BLaER1 treated with 17β-estradiol and CSF1 and Interleukin-3, amounts not matched to agents 10 nM and 100 nM (cell line): ENCODE data around the gene ICE2.
A peak's percentile ranks its signal among the peaks of the same experiment; 100 is the strongest.

ENCODE experiments used
- H3K27ac ChIP-seq, 11 experiments: shearing (Covaris generic); formaldehyde crosslinking; 2 replicates each; pipeline ENCODE4 v1.8.1; 2022
- H3K27me3 ChIP-seq, 11 experiments: shearing (Covaris generic); formaldehyde crosslinking; 2 replicates each; pipeline ENCODE4 v1.8.1; 2022
- H3K36me3 ChIP-seq, 11 experiments: shearing (Covaris generic); formaldehyde crosslinking; 2 replicates each; pipeline ENCODE4 v1.8.1; 2022
- H3K4me1 ChIP-seq, 10 experiments: shearing (Covaris generic); formaldehyde crosslinking; 2 replicates each; pipeline ENCODE4 v1.8.1; 2022
- H3K4me2 ChIP-seq, 11 experiments: shearing (Covaris generic); formaldehyde crosslinking; 2 replicates each; pipeline ENCODE4 v1.8.1; 2022
- H3K4me3 ChIP-seq, 10 experiments: shearing (Covaris generic); formaldehyde crosslinking; 2 replicates each; pipeline ENCODE4 v1.8.1; 2022
- H3K9ac ChIP-seq, 11 experiments: shearing (Covaris generic); formaldehyde crosslinking; 2 replicates each; pipeline ENCODE4 v1.8.1; 2022
- H3K9me3 ChIP-seq, 11 experiments: shearing (Covaris generic); formaldehyde crosslinking; replicated peaks in 1 of 11; 2 replicates each; pipeline ENCODE4 v1.8.1; 2022
- H4K20me1 ChIP-seq, 11 experiments: shearing (Covaris generic); formaldehyde crosslinking; 2 replicates each; pipeline ENCODE4 v1.8.1; 2022
- Cebpa-rat ChIP-seq, 11 experiments: shearing (Covaris generic); IDR thresholded peaks; 2 replicates each; pipeline ENCODE4 v1.8.1; 2022

ICE2 gene

GRCh38 chr15:60373327-60373726, 105.6 kb downstream of the ICE2 start:
- H3K4me2 ChIP-seq, result peak overlapping the region in 1 of 11 experiments; percentile 8; a peak in 1 of 22 replicates
- H4K20me1 ChIP-seq, result peaks cover 0 to 100% (median 85%) of the 10 kb centered on the region in 11 experiments; a peak in 16 of 22 replicates
- peaks cover 0 to 67% (median 4%) of the 10 kb centered on the region in 10 experiments; a peak in 6 of 20 replicates for H3K4me1 ChIP-seq
- no peak for TF ChIP-seq Cebpa-rat (IDR thresholded peaks at IDR 0.05)
- H3K27ac ChIP-seq, result peak overlapping the region in 1 of 11 experiments; percentile 21; a peak in 1 of 22 replicates
- peaks cover 6 to 100% (median 99%) of the 10 kb centered on the region in 11 experiments; a peak in 21 of 22 replicates for H3K36me3 ChIP-seq
- H3K4me3 ChIP-seq, result no peak overlapping the region
- H3K9me3 ChIP-seq, result peaks cover 0 to 31% (median 0%) of the 10 kb centered on the region in 11 experiments; a peak in 7 of 22 replicates
- H3K9ac ChIP-seq, result peak overlapping the region in 2 of 11 experiments; percentile 30 to 55; a peak in 3 of 22 replicates
- no peaks in the 10 kb centered on the region for H3K27me3 ChIP-seq

GRCh38 chr15:60372756-60373155, 106.2 kb downstream of the ICE2 start:
- Histone ChIP-seq H3K9ac (peak overlapping the region in 1 of 11 experiments; percentile 55; a peak in 2 of 22 replicates), H4K20me1 (peaks cover 0 to 100% (median 81%) of the 10 kb centered on the region in 11 experiments; a peak in 16 of 22 replicates), H3K27ac (no peak overlapping the region), H3K4me1 (peaks cover 0 to 67% (median 4%) of the 10 kb centered on the region in 10 experiments; a peak in 6 of 20 replicates), H3K4me2 (no peak overlapping the region), H3K27me3 (no peaks in the 10 kb centered on the region), H3K9me3 (peaks cover 0 to 32% (median 0%) of the 10 kb centered on the region in 11 experiments; a peak in 7 of 22 replicates), H3K36me3 (peaks cover 6 to 97% (median 95%) of the 10 kb centered on the region in 11 experiments; a peak in 21 of 22 replicates), H3K4me3 (no peak overlapping the region)
- no peak for TF ChIP-seq Cebpa-rat (IDR thresholded peaks at IDR 0.05)

- peaks cover 6 to 92% (median 90%) of the 10 kb centered on the region in 11 experiments; a peak in 21 of 22 replicates for H3K36me3 ChIP-seq
Observed at GRCh38 chr15:60372227-60372626, 106.7 kb downstream of the ICE2 start.

GRCh38 chr15:60371175-60372051, 107.5 kb downstream of the ICE2 start:
- Histone ChIP-seq H3K4me3 (no peak overlapping the region), H3K4me2 (no peak overlapping the region), H3K9ac (peak overlapping the region in 1 of 11 experiments; percentile 41; a peak in 1 of 22 replicates), H3K27me3 (no peaks in the 10 kb centered on the region), H3K36me3 (peaks cover under 1 to 84% (median 82%) of the 10 kb centered on the region in 11 experiments; a peak in 20 of 22 replicates), H3K9me3 (peaks cover 0 to 32% (median 0%) of the 10 kb centered on the region in 11 experiments; a peak in 7 of 22 replicates), H3K27ac (0 out of 22 replicates have a peak overlapping the region, but pooled peaks of 2 of the 11 experiments have one; percentile 9 to 17), H4K20me1 (peaks cover 0 to 86% (median 69%) of the 10 kb centered on the region in 11 experiments; a peak in 16 of 22 replicates), H3K4me1 (peaks cover 0 to 61% (median 4%) of the 10 kb centered on the region in 10 experiments; a peak in 6 of 20 replicates)
- TF ChIP-seq Cebpa-rat (IDR thresholded peaks at IDR 0.05), result no peak

More at GRCh38 chr15:60372227-60372626, 106.7 kb downstream of the ICE2 start:
- Histone ChIP-seq H3K4me1 (peaks cover 0 to 67% (median 4%) of the 10 kb centered on the region in 10 experiments; a peak in 6 of 20 replicates), H3K9me3 (peaks cover 0 to 32% (median 0%) of the 10 kb centered on the region in 11 experiments; a peak in 7 of 22 replicates), H3K27ac (no peak overlapping the region), H3K4me2 (no peak overlapping the region), H3K9ac (no peak overlapping the region; a peak in 1 of 22 replicates), H3K4me3 (no peak overlapping the region), H4K20me1 (peaks cover 0 to 94% (median 76%) of the 10 kb centered on the region in 11 experiments; a peak in 16 of 22 replicates), H3K27me3 (no peaks in the 10 kb centered on the region)
- no peak for TF ChIP-seq Cebpa-rat (IDR thresholded peaks at IDR 0.05)

GRCh38 chr15:60370869-60371136, 108.1 kb downstream of the ICE2 start:
- H3K4me2 ChIP-seq, result no peak overlapping the region
- TF ChIP-seq Cebpa-rat (IDR thresholded peaks at IDR 0.05), result no peak
- H3K4me3 ChIP-seq, result no peak overlapping the region
- peaks cover 0 to 55% (median 4%) of the 10 kb centered on the region in 10 experiments; a peak in 6 of 20 replicates for H3K4me1 ChIP-seq
- peaks cover 0 to 80% (median 63%) of the 10 kb centered on the region in 11 experiments; a peak in 16 of 22 replicates for H4K20me1 ChIP-seq
- no peak overlapping the region for H3K27ac ChIP-seq
- peaks cover 0 to 32% (median 0%) of the 10 kb centered on the region in 11 experiments; a peak in 7 of 22 replicates for H3K9me3 ChIP-seq
- 0 out of 22 replicates have a peak overlapping the region, but pooled peaks of 1 of the 11 experiments have one; percentile 41 for H3K9ac ChIP-seq
- peaks cover 0 to 78% (median 76%) of the 10 kb centered on the region in 11 experiments; a peak in 19 of 22 replicates for H3K36me3 ChIP-seq
- H3K27me3 ChIP-seq, result no peaks in the 10 kb centered on the region

GRCh38 chr15:60370105-60370868, 108.7 kb downstream of the ICE2 start:
- Histone ChIP-seq H3K4me1 (peaks cover 0 to 52% (median 4%) of the 10 kb centered on the region in 10 experiments; a peak in 6 of 20 replicates), H4K20me1 (peaks cover 0 to 79% (median 58%) of the 10 kb centered on the region in 11 experiments; a peak in 15 of 22 replicates), H3K27ac (no peak overlapping the region), H3K4me2 (no peak overlapping the region), H3K27me3 (no peaks in the 10 kb centered on the region), H3K9ac (no peak overlapping the region), H3K36me3 (peaks cover 1 to 75% (median 72%) of the 10 kb centered on the region in 11 experiments; a peak in 19 of 22 replicates), H3K9me3 (peaks cover 0 to 32% (median 3%) of the 10 kb centered on the region in 11 experiments; a peak in 14 of 22 replicates), H3K4me3 (no peak overlapping the region)
- no peak for TF ChIP-seq Cebpa-rat (IDR thresholded peaks at IDR 0.05)

GRCh38 chr15:60369696-60370095, 109.2 kb downstream of the ICE2 start:
- Histone ChIP-seq H3K4me3 (no peak overlapping the region), H4K20me1 (peaks cover 0 to 79% (median 52%) of the 10 kb centered on the region in 11 experiments; a peak in 15 of 22 replicates), H3K4me2 (no peak overlapping the region), H3K27me3 (no peaks in the 10 kb centered on the region), H3K36me3 (peaks cover 3 to 75% (median 72%) of the 10 kb centered on the region in 11 experiments; a peak in 20 of 22 replicates), H3K4me1 (peaks cover 0 to 51% (median 5%) of the 10 kb centered on the region in 10 experiments; a peak in 8 of 20 replicates), H3K9ac (no peak overlapping the region), H3K9me3 (peaks cover 0 to 32% (median 9%) of the 10 kb centered on the region in 11 experiments; a peak in 14 of 22 replicates), H3K27ac (no peak overlapping the region)
- no peak for TF ChIP-seq Cebpa-rat (IDR thresholded peaks at IDR 0.05)
